ENCODE data around the gene CYP27B1.

- TF ChIP-seq, protein P1, sequence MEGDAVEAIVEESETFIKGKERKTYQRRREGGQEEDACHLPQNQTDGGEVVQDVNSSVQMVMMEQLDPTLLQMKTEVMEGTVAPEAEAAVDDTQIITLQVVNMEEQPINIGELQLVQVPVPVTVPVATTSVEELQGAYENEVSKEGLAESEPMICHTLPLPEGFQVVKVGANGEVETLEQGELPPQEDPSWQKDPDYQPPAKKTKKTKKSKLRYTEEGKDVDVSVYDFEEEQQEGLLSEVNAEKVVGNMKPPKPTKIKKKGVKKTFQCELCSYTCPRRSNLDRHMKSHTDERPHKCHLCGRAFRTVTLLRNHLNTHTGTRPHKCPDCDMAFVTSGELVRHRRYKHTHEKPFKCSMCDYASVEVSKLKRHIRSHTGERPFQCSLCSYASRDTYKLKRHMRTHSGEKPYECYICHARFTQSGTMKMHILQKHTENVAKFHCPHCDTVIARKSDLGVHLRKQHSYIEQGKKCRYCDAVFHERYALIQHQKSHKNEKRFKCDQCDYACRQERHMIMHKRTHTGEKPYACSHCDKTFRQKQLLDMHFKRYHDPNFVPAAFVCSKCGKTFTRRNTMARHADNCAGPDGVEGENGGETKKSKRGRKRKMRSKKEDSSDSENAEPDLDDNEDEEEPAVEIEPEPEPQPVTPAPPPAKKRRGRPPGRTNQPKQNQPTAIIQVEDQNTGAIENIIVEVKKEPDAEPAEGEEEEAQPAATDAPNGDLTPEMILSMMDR (IDR thresholded peaks at IDR 0.05; ENCODE audit: low read length) = no peak
- TF ChIP-seq EZH2 (IDR thresholded peaks at IDR 0.05; ENCODE audit: borderline replicate concordance, low read length) = no peak
These were observed at the start of gene CYP27B1 for GRCh38 chr12:57766464-57767304.

All from OCI-LY1 (cell line).